GM12891 (cell line): ENCODE data around the gene HERC2.

Experiments
- POLR2A ChIP-seq: IDR thresholded peaks from 2 replicates; pipeline ENCODE4 v1.6.1; 2011; ENCODE audit warnings: low read depth, low read length, control low read depth
- TAF1 ChIP-seq: IDR thresholded peaks from 2 replicates; pipeline ENCODE4 v1.6.1; 2011; ENCODE audit warnings: low read depth, low read length, control low read depth

DNA sequence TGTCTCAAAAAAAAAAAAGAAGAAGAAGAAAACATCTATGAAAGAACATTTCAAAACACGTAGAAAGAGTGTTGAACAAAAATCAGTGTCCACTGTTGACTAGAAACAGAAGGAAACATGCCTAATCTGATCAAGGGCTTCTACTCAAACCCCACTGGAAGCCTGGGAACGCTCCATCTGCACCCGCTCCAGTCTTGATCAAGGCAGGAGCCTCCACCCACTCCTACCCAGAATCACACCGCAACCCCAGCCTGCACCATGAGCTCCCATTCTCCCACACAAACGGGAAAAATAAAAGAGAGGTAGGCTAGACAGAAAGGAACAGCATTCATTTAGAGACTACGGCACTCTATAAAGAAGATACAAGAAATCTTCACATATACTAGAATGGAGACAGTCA lies 181.9 kb downstream of the HERC2 start:
- TF ChIP-seq POLR2A, result no peak
- TF ChIP-seq TAF1, result no peak
